Brain microvascular endothelial cell (primary cell): ENCODE results near the gene BFSP1.

Experiments
- DNase-seq: peaks from one replicate; pipeline ENCODE4 v3.0.0-alpha.2; 2020
- H3K27ac ChIP-seq: fragments of 250-450 bp; sonication (Bioruptor Pico); 2 replicates; pipeline ENCODE4 v1.5.1; 2020; ENCODE audit warnings: mild to moderate bottlenecking, moderate library complexity
- H3K27me3 ChIP-seq: fragments of 250-450 bp; sonication (Bioruptor Pico); replicated peaks from 2 replicates; pipeline ENCODE4 v1.5.1; 2020; ENCODE audit warnings: mild to moderate bottlenecking
- H3K36me3 ChIP-seq: fragments of 250-450 bp; sonication (Bioruptor Pico); replicated peaks from 2 replicates; pipeline ENCODE4 v1.5.1; 2020; ENCODE audit warnings: mild to moderate bottlenecking
- H3K4me3 ChIP-seq: 2 replicates; pipeline ENCODE4 v1.5.1; 2011; ENCODE audit warnings: low read depth, mild to moderate bottlenecking, control low read depth, low read length, moderate library complexity
- CTCF ChIP-seq: IDR thresholded peaks from 2 replicates; pipeline ENCODE4 v1.5.1; 2011; ENCODE audit warnings: low read depth, mild to moderate bottlenecking, moderate library complexity, low read length, control low read depth, inconsistent platforms; ENCODE audit errors: missing control alignments
- in situ Hi-C: cut with HindIII; loops from 2 replicates; pipeline ENCODE4 v1.10.0; 2017; ENCODE audit warnings: low sequenced_read_pairs, low pct_ligation_motif_present

The BFSP1 gene

GRCh38 chr20:17444091-17444490, 87.1 kb downstream of the BFSP1 start:
- no peak for TF ChIP-seq CTCF
- in situ Hi-C loops, result no loop called here

More at GRCh38 chr20:17444091-17444490, 87.1 kb downstream of the BFSP1 start:
- DNase-seq, result no peak
- no peaks in the 10 kb centered on the region for H3K27me3 ChIP-seq
- H3K4me3 ChIP-seq, result no peak overlapping the region
- no peak overlapping the region for H3K27ac ChIP-seq
- H3K36me3 ChIP-seq, result no peaks in the 10 kb centered on the region
